DMS79 treated with DMSO at 0.1 percent for 48 hours (cell line): ENCODE data around the gene WWC1.
"Not testable (repeated sequence)": the region's sequence is repeated elsewhere in the genome, so short reads cannot be mapped to it uniquely, and the experiment has no call there.

ENCODE experiments used
- DNase-seq: peaks from one replicate; lab custom pipeline; 2025; lab: John Stamatoyannopoulos, UW

The WWC1 gene

DNA sequence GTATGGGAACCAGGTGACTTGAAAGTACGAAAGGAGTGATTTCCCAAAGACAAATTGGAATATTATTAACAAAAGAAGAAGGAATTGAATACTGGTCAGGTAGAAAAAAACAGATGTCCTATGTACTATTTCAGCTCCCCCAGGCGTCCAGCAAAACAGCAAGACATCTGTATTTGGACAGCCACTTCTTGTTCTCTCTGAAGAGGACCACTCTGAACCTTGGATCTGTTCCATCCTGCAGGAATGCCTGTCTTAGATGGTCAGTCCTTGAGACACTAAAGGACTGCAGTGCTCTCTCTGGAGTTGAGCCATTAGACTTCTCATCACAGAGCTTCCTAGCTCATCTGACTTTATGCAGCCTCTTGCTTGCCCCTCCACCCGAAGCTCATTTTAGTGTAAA, 120.4 kb downstream of the WWC1 start:
- DNase-seq = no peak

GRCh38 chr5:168413062-168413461, 121.6 kb downstream of the WWC1 start:
- no peak for DNase-seq

DNA sequence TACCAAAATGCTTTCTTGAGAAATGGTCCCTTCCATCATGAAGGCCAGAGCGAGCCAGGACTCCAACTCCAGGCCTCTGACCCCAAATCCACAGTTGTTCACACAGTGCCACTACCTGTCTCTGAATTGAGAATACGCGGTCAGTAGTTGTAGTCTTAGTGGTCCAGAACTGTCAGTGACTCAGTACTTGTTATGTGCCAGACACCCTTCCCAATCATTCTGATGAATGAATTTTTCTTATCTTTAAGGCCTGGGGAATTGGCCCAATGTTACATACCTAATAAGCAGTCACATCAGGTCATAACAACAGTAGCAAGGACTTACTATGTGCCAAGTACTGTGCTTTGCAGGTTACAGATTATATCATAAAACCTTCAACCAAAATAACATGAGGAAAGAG, 122.2 kb downstream of the WWC1 start:
- no peak for DNase-seq

GRCh38 chr5:168415401-168415800, 124.0 kb downstream of the WWC1 start:
- no peak for DNase-seq

DNA sequence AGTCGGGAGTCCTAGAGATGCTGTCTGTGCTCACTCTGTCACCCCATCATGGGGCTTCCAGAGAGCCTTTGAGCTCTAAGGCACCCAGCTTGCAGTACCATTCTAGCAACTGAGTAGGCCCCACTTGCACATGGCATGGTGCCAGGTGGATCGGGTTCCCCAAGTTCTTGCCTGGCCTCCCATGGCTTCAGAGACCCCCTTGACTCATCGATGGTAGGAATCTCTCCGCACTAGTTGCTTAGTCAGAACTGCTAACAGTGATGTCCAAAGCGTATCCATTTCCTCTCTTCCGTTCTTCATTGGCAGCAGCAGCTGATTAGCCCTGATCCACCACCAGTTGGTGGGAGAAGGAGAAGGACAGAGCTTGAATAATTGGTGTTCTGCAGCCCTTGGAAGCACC, 124.5 kb downstream of the WWC1 start:
- no peak for DNase-seq

GRCh38 chr5:168417731-168418429, 126.4 kb downstream of the WWC1 start:
- no peak for DNase-seq

GRCh38 chr5:168420461-168420860, 129.0 kb downstream of the WWC1 start:
- no peak for DNase-seq

- DNase-seq = no peak
Observed at GRCh38 chr5:168422431-168422830, 131.0 kb downstream of the WWC1 start.

- no peak for DNase-seq
Observed at GRCh38 chr5:168423478-168423877, 132.0 kb downstream of the WWC1 start.

DNA sequence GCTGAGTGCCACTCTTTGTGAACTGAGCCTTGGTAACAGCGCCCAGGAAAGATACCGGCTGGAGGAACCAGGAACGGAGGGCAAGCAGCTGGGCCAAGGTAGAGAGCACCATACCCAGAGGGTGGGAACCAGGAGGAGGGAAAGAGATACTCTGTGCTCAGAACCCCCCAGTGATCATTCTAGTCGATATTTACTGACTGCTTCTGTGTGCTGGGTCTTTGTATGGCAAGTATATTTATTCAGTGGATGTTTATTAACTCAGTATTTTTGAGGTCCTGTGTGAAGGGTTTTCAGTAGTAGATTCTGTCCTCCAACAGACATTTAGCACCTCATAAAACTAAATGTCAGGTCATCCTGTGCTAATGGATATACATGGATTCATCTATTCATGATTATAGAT, 132.5 kb downstream of the WWC1 start:
- no peak for DNase-seq

DNA sequence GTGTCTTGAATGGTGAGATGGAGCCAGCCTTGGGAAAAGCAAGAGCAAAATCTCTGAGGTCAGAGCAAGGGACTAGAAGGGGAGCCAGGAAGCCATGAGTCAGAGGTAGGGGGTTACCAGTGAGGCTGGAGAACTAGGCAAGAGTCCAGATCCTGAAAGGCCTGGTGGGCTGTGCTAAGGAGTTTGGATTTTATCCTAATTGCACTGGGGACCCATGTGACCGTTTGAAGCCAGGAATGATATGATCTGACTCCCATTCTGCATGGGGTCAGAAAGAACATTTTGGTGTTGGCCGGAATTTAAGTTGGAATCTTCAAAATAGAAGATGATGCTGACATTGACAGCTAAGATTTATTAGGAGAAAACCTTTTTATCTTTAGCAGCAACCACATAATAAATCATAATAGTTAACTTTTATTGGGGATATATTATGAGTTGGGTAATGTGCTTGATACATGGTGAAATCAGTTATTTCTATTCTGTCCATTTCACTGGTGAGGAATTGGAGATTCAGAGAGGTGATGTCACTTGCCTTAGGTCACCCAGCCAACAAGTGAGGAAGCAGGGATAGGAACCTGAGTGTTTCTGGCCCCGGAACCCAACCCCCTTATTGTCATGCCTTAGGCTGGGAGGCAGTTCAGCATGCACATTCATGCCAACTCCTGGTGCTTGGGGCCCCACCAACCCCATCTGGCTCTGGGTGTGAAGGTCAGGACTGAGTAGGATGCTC, 133.3 kb downstream of the WWC1 start:
- no peak for DNase-seq

- peak; percentile 62 for DNase-seq
Observed at GRCh38 chr5:168426007-168426863, 134.8 kb downstream of the WWC1 start.

- DNase-seq = no peak
Observed at GRCh38 chr5:168426864-168427172, 135.4 kb downstream of the WWC1 start.

GRCh38 chr5:168427224-168427623, 135.8 kb downstream of the WWC1 start:
- no peak for DNase-seq

- DNase-seq = no peak
Observed at GRCh38 chr5:168428552-168428951, 137.1 kb downstream of the WWC1 start.

DNA sequence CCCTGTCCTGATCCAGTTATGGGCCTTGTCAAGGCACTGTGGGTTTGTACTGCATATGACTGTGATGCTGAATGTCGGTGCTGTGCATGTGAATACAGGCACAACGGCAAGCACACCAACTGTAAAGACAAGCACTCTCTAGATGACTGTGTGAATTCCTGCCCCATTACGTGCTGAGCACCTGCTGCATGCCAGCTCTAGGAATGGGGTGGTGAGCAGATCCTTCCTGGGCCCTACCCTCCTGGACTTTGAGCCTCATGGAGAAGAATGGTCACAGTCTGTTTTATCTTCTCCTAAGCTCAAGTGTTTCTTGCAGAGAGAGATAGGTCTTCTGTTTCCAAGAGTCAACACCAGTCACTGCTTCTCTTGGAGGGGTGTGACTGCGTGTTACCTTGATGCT, 138.9 kb downstream of the WWC1 start:
- no peak for DNase-seq

DNA sequence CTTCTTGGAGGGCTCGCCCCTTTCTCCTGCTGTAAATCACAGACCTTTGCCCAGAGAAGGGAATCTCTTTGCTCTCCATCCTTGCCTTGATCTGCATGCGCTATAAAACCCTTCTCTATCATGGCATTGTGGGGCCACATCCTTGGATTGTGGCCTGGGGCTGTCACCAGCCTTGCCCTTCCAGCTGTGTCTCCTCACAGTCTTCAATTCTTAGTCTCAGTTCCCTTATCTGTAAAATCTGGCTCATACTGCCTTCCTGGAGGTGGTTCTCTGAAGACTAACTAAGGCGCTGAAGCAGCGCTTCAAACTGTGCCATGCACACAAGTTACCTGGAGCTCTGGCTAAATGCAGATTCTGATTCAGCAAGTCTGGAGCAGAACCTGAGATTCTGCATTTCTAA, 141.5 kb downstream of the WWC1 start:
- no peak for DNase-seq

- no peak for DNase-seq
Observed at GRCh38 chr5:168434001-168434400, 142.6 kb downstream of the WWC1 start.

DNA sequence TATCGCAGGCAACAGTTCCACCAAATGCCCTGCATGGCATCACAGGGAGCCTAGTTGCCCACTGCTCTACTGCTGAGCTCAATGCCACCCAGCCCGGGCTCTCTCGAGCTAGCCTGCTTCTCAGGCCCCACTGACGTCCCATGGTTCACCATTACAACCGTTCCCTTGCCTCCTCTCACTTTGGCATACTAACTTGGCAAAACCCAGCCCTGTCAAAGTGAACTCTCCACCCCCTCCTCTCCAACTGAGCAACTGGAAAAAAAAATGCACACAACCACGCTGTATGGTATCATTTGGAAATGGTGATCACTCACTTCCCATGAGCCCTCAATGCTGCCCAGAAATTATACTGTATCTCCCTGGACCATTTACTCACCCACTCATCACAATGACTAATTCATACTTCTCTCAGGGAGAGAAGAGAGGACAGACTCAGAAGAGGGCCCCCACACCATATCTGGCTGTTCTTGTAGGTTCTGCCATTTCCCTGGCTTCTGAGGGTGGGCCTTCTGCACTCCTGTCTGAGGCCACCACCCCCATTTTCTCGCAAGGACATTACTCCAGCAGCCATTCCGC, 143.4 kb downstream of the WWC1 start:
- no peak for DNase-seq

GRCh38 chr5:168435340-168435739, 143.9 kb downstream of the WWC1 start:
- not testable (repeated sequence) for DNase-seq

DNA sequence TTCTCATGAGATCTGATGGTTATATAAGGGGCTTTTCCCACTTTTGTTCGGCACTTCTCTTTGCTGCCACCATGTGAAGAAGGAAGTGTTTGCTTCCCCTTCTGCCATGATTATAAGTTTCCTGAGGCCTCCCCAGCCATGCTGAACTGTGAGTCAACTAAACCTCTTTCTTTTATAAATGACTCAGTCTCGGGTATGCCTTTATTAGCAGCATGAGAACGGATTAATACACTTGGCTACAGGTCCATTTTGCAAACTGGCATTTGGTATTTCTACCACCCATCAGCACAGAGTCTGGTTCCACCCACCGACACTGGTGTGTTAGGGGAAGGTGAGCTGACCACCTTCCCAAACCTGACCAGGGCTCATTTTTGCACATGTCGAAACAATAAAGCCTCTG, 146.9 kb downstream of the WWC1 start:
- DNase-seq = no peak

GRCh38 chr5:168443533-168443932, 152.1 kb downstream of the WWC1 start:
- DNase-seq = no peak
